ENCODE data around the gene RAB37. TPM values are rescaled to one million over a fixed set of nuclear protein-coding genes. Genes with fewer than 3 reads are reported as not detected.

The RAB37 gene
- total and polyA plus RNA-seq, 9 of the 15 experiments (the other 6 are each of a cell fraction or from before 2014, with no cell fraction given), result 0.03 to 0.27 (median 0.11) TPM; not detected in 4

DNA sequence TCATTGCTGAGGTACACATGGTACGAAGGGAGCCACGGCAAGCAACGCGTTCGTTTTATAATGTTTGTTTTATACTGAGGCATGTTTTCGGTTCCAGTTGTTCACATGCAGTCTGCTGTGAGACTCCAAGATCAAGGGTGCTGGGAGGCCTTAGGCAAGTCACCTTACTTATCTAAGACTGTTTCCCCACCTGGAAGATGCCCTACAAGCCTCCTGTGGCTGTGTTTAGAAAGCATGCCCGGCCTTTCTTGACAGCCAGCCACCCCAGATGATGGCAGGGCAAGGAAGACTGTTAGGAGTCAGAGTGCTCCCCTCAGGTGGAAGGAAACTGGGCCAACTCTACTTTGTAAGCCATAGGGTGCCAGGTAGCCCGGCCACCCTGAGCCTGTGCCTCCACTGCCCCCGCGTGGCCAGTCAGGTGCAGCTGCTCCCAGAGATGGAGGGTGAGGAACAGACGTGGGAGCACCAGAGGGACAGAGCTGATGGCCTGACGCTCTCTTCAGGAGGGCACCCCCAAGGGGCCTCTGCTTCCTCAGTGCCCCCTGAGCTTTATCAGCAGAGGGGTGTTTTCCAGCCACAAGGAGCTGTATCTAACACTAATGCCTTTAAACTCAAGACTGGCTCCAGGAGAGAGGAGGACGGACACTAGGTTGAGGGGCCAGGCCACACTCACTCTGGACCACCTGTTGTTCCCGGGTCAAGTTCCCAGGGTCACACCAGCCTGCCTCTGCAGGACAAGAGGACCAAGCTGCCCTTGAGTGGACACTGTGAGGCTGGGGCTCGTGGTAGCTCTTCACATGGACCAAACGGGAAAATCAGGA is 33.7 kb downstream of the RAB37 start (continued):
- TF ChIP-seq SAP30 (IDR thresholded peaks at IDR 0.05; ENCODE audit: borderline replicate concordance, insufficient read depth, low read depth, low read length, poor library complexity, severe bottlenecking), result no peak
- 0 out of 2 replicates have a peak, but pooled peaks have one; percentile 63 for TF ChIP-seq POLR2AphosphoS2 (IDR thresholded peaks at IDR 0.05; ENCODE audit: low read length)
- TF ChIP-seq ATF7 (IDR thresholded peaks at IDR 0.05), result no peak
- no peak for TF ChIP-seq KAT7 (CRISPR knock-in tag; IDR thresholded peaks at IDR 0.05; ENCODE audit: borderline replicate concordance)
- TF ChIP-seq, protein P1, sequence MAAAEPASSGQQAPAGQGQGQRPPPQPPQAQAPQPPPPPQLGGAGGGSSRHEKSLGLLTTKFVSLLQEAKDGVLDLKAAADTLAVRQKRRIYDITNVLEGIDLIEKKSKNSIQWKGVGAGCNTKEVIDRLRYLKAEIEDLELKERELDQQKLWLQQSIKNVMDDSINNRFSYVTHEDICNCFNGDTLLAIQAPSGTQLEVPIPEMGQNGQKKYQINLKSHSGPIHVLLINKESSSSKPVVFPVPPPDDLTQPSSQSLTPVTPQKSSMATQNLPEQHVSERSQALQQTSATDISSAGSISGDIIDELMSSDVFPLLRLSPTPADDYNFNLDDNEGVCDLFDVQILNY (CRISPR knock-in tag; IDR thresholded peaks at IDR 0.05), result no peak
- TF ChIP-seq, protein P2, sequence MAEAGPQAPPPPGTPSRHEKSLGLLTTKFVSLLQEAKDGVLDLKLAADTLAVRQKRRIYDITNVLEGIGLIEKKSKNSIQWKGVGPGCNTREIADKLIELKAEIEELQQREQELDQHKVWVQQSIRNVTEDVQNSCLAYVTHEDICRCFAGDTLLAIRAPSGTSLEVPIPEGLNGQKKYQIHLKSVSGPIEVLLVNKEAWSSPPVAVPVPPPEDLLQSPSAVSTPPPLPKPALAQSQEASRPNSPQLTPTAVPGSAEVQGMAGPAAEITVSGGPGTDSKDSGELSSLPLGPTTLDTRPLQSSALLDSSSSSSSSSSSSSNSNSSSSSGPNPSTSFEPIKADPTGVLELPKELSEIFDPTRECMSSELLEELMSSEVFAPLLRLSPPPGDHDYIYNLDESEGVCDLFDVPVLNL (CRISPR knock-in tag; IDR thresholded peaks at IDR 0.05; ENCODE audit: low read depth), result no peak
- TF ChIP-seq CEBPB (tag; IDR thresholded peaks at IDR 0.05), result no peak
- TF ChIP-seq POLR2G (IDR thresholded peaks at IDR 0.05; ENCODE audit: low read depth, low read length), result peak; percentile 48
- no peak for TF ChIP-seq ETV5 (CRISPR knock-in tag; IDR thresholded peaks at IDR 0.05; ENCODE audit: low read depth)
- TF ChIP-seq YY1 (IDR thresholded peaks at IDR 0.05; ENCODE audit: borderline replicate concordance in 1 of 3, control insufficient read depth in 1 of 3, extremely low read depth in 1 of 3, insufficient read depth in 3 of 3, insufficient read length in 1 of 3, insufficient replicate concordance in 2 of 3, low read depth in 1 of 3, low read length in 2 of 3), result no peak
- TF ChIP-seq NUFIP1 (IDR thresholded peaks at IDR 0.05; ENCODE audit: partially characterized antibody), result no peak
- TF ChIP-seq, protein P3, sequence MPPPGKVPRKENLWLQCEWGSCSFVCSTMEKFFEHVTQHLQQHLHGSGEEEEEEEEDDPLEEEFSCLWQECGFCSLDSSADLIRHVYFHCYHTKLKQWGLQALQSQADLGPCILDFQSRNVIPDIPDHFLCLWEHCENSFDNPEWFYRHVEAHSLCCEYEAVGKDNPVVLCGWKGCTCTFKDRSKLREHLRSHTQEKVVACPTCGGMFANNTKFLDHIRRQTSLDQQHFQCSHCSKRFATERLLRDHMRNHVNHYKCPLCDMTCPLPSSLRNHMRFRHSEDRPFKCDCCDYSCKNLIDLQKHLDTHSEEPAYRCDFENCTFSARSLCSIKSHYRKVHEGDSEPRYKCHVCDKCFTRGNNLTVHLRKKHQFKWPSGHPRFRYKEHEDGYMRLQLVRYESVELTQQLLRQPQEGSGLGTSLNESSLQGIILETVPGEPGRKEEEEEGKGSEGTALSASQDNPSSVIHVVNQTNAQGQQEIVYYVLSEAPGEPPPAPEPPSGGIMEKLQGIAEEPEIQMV (tag; conservative IDR thresholded peaks at IDR 0.05; ENCODE audit: low read depth), result no peak
- TF ChIP-seq BRCA1 (IDR thresholded peaks at IDR 0.05), result no peak
- no peak for TF ChIP-seq BRCA1 (CRISPR knock-in tag; IDR thresholded peaks at IDR 0.05)
- TF ChIP-seq HDAC3 (IDR thresholded peaks at IDR 0.05; ENCODE audit: borderline replicate concordance, partially characterized antibody), result no peak
- TF ChIP-seq ZNF184 (CRISPR knock-in tag; IDR thresholded peaks at IDR 0.05), result no peak
- TF ChIP-seq TCF7L2 (IDR thresholded peaks at IDR 0.05; ENCODE audit: low read depth, low read length), result no peak
- TF ChIP-seq JUND (IDR thresholded peaks at IDR 0.05; ENCODE audit: borderline replicate concordance, low read depth, low read length), result 0 out of 2 replicates have a peak, but pooled peaks have one; percentile 12
- no peak for TF ChIP-seq JUND (tag; IDR thresholded peaks at IDR 0.05; ENCODE audit: borderline replicate concordance, low read depth, low read length)
- no peak for TF ChIP-seq ZNF445 (CRISPR knock-in tag; IDR thresholded peaks at IDR 0.05; ENCODE audit: low read depth)
- TF ChIP-seq ZNF212 (CRISPR knock-in tag; IDR thresholded peaks at IDR 0.05), result no peak
- no peak for TF ChIP-seq HOXB6 (CRISPR knock-in tag; IDR thresholded peaks at IDR 0.05; ENCODE audit: borderline replicate concordance)
- no peak for TF ChIP-seq ZNF584 (CRISPR knock-in tag; IDR thresholded peaks at IDR 0.05; ENCODE audit: low read depth)
- peak; percentile 77; the same call in 1 of the 2 replicates for TF ChIP-seq STAG1 (CRISPR knock-in tag; IDR thresholded peaks at IDR 0.05; ENCODE audit: borderline replicate concordance)
- TF ChIP-seq SUPT5H (IDR thresholded peaks at IDR 0.05), result peak; percentile 35

Measured in K562 (cell line).